A549 (cell line): Measurements from ENCODE around the gene RIPK4. TPM values are rescaled to one million over a fixed set of nuclear protein-coding genes. Genes with fewer than 3 reads are reported as not detected.
A peak's percentile ranks its signal among the peaks of the same experiment; 100 is the strongest.

Experiments used
- ATAC-seq, 2 experiments: fragments of 200-7000 bp in 1 of 2; fragments of >200 bp in 1 of 2; cut with Nextera tagmentation in 1 of 2; cut with Tn5 transposase in 1 of 2; 3 replicates each; pipeline versions ENCODE4 v1.8.0 to v1.9.1; 2018 to 2020; ENCODE audit warnings: mild to moderate bottlenecking in 1 of 2, moderate library complexity in 1 of 2
- CTCF ChIA-PET: fragments of 300-600 bp; sonication (Branson Sonifier 250); formaldehyde crosslinking; extraction: SDS; loops from one replicate; lab custom pipeline; 2021; ENCODE audit warnings: antibody characterized with exemption, inconsistent platforms; lab: Yijun Ruan, JAX
- POLR2A ChIA-PET: fragments of 350-600 bp; formaldehyde crosslinking; extraction: SDS; loops from one replicate; lab custom pipeline; 2021; ENCODE audit warnings: antibody characterized with exemption, inconsistent platforms; lab: Yijun Ruan, JAX
- DNase-seq, 2 experiments: peaks; one replicate each; pipeline versions ENCODE4 v3.0.0 to v3.0.0-alpha.2; 2011 to 2016; ENCODE audit warnings: low read depth in 1 of 2, low spot score in 1 of 2
- FAIRE-seq: peaks from 2 replicates; lab custom pipeline; 2011; peaks lifted over from hg19 to GRCh38; lab: Jason Lieb, UNC
- H3K27ac ChIP-seq, 2 experiments: fragments of >200 bp; sonication (Bioruptor Twin); formaldehyde crosslinking; 3 replicates each; pipeline ENCODE4 v1.5.1; 2016 to 2017
- H3K4me1 ChIP-seq: fragments of >200 bp; sonication (Bioruptor Twin); formaldehyde crosslinking; 3 replicates; pipeline ENCODE4 v1.6.1; 2016
- H3K4me2 ChIP-seq: fragments of >200 bp; sonication (Bioruptor Twin); formaldehyde crosslinking; 3 replicates; pipeline ENCODE4 v1.6.1; 2016
- H3K4me3 ChIP-seq: fragments of >200 bp; sonication (Bioruptor Twin); formaldehyde crosslinking; 3 replicates; pipeline ENCODE4 v1.5.1; 2016
- H3K9me3 ChIP-seq: fragments of >200 bp; sonication (Bioruptor Twin); formaldehyde crosslinking; 3 replicates; pipeline ENCODE4 v1.6.1; 2016
- ATOH8 ChIP-seq: fragments of 250-450 bp; sonication (Bioruptor Pico); IDR thresholded peaks from 2 replicates; pipeline ENCODE4 v1.5.0; 2020; ENCODE audit warnings: low read depth, mild to moderate bottlenecking, moderate library complexity
- BHLHE40 ChIP-seq: IDR thresholded peaks from 2 replicates; pipeline ENCODE4 v1.6.1; 2012; ENCODE audit warnings: low read depth, low read length, inconsistent platforms
- CBX2 ChIP-seq: fragments of 200-600 bp; sonication (generic); IDR thresholded peaks from 2 replicates; pipeline ENCODE4 v1.6.1; 2016; ENCODE audit warnings: low read depth, mild to moderate bottlenecking, borderline replicate concordance
- CEBPB ChIP-seq, 2 experiments: fragments of >200 bp in 1 of 2; sonication (Bioruptor Twin) in 1 of 2; formaldehyde crosslinking in 1 of 2; IDR thresholded peaks; 2 replicates each; pipeline ENCODE4 v1.6.1; 2012 to 2016
- CHD2 ChIP-seq: fragments of 150-350 bp; IDR thresholded peaks from 2 replicates; pipeline ENCODE4 v1.6.1; 2014; ENCODE audit warnings: low read length; ENCODE audit not compliant: partially characterized antibody
- EP300 ChIP-seq, 2 experiments: fragments of >200 bp; sonication (Bioruptor Twin); formaldehyde crosslinking; IDR thresholded peaks; 2 replicates in 1 of 2; 3 replicates in 1 of 2; pipeline ENCODE4 v1.6.1; 2016 to 2017
- ESRRA ChIP-seq: fragments of 150-350 bp; IDR thresholded peaks from 2 replicates; pipeline ENCODE4 v1.6.1; 2014; ENCODE audit warnings: mild to moderate bottlenecking, low read length, borderline replicate concordance
- FOSL2 ChIP-seq, 2 experiments: fragments of 450-650 bp in 1 of 2; fragments of >200 bp in 1 of 2; sonication (Bioruptor Twin) in 1 of 2; formaldehyde crosslinking; IDR thresholded peaks; 2 replicates each; pipeline versions ENCODE4 v1.5.0 to v1.6.1; 2016 to 2020; ENCODE audit warnings: mild to moderate bottlenecking in 1 of 2, moderate library complexity in 1 of 2
- FOXS1 ChIP-seq: fragments of 250-450 bp; sonication (Bioruptor Pico); IDR thresholded peaks from 2 replicates; pipeline ENCODE4 v1.5.0; 2020; ENCODE audit warnings: mild to moderate bottlenecking, moderate library complexity
- HOXB13 ChIP-seq: fragments of 250-450 bp; sonication (Bioruptor Pico); IDR thresholded peaks from 2 replicates; pipeline ENCODE4 v1.5.0; 2020; ENCODE audit warnings: low read depth, mild to moderate bottlenecking, moderate library complexity
- HOXB5 ChIP-seq: fragments of 250-450 bp; sonication (Bioruptor Pico); IDR thresholded peaks from 2 replicates; pipeline ENCODE4 v1.5.0; 2020; ENCODE audit warnings: mild to moderate bottlenecking, moderate library complexity
- KDM1A ChIP-seq: fragments of 200-600 bp; sonication (generic); IDR thresholded peaks from 2 replicates; pipeline ENCODE4 v1.6.1; 2016; ENCODE audit warnings: low read depth, mild to moderate bottlenecking
- MAZ ChIP-seq: fragments of 150-350 bp; IDR thresholded peaks from 2 replicates; pipeline ENCODE4 v1.6.1; 2014; ENCODE audit warnings: antibody characterized with exemption, low read depth, low read length, borderline replicate concordance
- MYC ChIP-seq: IDR thresholded peaks from 2 replicates; pipeline ENCODE4 v1.6.1; 2012; ENCODE audit warnings: mild to moderate bottlenecking, inconsistent platforms, low read length, improper control_type of control experiment, borderline replicate concordance
- POLR2AphosphoS2 ChIP-seq: conservative IDR thresholded peaks from 2 replicates; pipeline ENCODE4 v1.6.1; 2012; ENCODE audit warnings: low read length, improper control_type of control experiment, inconsistent platforms
- TP53 ChIP-seq: fragments of 250-450 bp; sonication (Bioruptor Pico); IDR thresholded peaks from 2 replicates; pipeline ENCODE4 v1.5.0; 2021; ENCODE audit warnings: mild to moderate bottlenecking, moderate library complexity
- WGBS: methylation state at CpG from one replicate; pipeline ENCODE4 v1.1.6; 2017; ENCODE audit errors: missing lambda C conversion rate; 5-methylcytosine and 5-hydroxymethylcytosine counted together
- polyA plus RNA-seq, 4 experiments: library from polyadenylated mRNA; depleted of rRNA in 3 of 4; stranded (reverse); fragments of >200 nt; fragmentation: RNase III in 1 of 4; extraction: RNeasy Plus Mini Kit Qiagen cat#74134 plus additional on column Dnase treatment in 1 of 4; gene quantifications; 2 replicates in 3 of 4; 3 replicates in 1 of 4; pipeline ENCODE4 v1.2.3, GENCODE V29; 2011 to 2017
- TF ChIP-seq, protein P1 (sequence below): fragments of 150-350 bp; IDR thresholded peaks from 2 replicates; pipeline ENCODE4 v1.6.1; 2014; ENCODE audit warnings: low read depth, mild to moderate bottlenecking, low read length
- TF ChIP-seq, protein P2 (sequence below): fragments of 450-650 bp; IDR thresholded peaks from 2 replicates; pipeline ENCODE4 v1.6.1; 2014; ENCODE audit warnings: antibody characterized with exemption

RIPK4 gene
- polyA plus RNA-seq, 2 of the 4 experiments (the other 2 are of a cell fraction): 3.0 to 5.7 TPM

DNA sequence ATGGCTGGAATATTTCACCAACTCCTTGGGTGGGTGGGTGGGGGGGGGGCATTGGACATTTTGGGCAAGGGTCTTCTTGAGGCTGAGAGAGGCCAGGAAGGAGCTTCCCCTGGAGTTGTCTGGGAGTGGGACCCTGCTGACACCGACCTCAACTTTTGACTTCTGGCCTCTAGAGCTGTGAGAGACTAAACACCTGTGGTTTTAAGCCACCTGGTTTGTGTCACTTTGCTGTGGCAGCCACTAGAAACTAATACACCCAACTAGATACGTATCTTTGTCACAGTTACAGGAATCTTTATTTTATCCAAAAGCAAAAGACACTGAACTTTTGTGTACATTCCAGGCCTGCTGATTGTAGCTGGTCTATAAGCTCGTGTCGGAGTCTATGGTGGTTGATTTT lies 9.9 kb upstream of the RIPK4 start:
- ChIA-PET CTCF (interaction anchor here (0.8 to 6.1 kb wide), 10 partner anchors 8 to 528 kb away, joined by 3 to 189 read pairs (median 7); no protein-coding TSS in a partner anchor), POLR2A (no interaction called here)
- ATAC-seq (no peak), DNase-seq (no peak), FAIRE-seq (no peak)
- H3K4me3 ChIP-seq: no peak overlapping the region
- 84% methylated on average over 4 of the region's 4 CpGs for WGBS
- H3K9me3 ChIP-seq: no peaks in the 10 kb centered on the region
- H3K4me1 ChIP-seq: peaks cover 12% of the 10 kb centered on the region
- peak overlapping the region in 1 of 2 experiments; percentile 0; a peak in 2 of 6 replicates for H3K27ac ChIP-seq
- TF ChIP-seq, protein P1, sequence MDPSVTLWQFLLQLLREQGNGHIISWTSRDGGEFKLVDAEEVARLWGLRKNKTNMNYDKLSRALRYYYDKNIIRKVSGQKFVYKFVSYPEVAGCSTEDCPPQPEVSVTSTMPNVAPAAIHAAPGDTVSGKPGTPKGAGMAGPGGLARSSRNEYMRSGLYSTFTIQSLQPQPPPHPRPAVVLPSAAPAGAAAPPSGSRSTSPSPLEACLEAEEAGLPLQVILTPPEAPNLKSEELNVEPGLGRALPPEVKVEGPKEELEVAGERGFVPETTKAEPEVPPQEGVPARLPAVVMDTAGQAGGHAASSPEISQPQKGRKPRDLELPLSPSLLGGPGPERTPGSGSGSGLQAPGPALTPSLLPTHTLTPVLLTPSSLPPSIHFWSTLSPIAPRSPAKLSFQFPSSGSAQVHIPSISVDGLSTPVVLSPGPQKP: no peak
- TF ChIP-seq EP300 (IDR thresholded peaks at IDR 0.05) (no peak), BHLHE40 (no peak), KDM1A (no peak), ESRRA (no peak), TP53 (no peak), POLR2AphosphoS2 (no peak), MAZ (no peak), CEBPB (IDR thresholded peaks at IDR 0.05) (no peak), HOXB13 (CRISPR knock-in tag) (no peak)
- H3K4me2 ChIP-seq: no peak overlapping the region

DNA sequence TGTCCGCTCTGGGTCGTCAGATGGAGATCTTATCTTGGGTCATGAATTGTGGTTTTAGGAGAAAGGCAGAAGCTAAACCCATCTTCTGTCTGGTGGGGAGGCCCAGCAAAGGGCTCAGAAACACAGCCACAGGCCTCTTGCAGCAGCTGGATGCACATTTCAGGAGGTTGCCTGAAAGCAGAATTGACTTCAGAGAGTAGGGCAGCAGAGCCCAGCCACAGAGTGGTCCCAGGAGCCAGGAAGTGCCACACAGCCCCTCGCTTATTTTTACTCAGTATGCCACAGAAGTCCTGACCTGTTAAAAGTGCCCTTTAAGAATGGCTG lies 8.3 kb upstream of the RIPK4 start:
- FAIRE-seq: no peak
- CTCF ChIA-PET: interaction anchor here (1.0 to 6.1 kb wide), 4 partner anchors 42 to 163 kb away, joined by 4 to 189 read pairs (median 8); no protein-coding TSS in a partner anchor
- ATAC-seq: no peak
- no peak overlapping the region for H3K4me2 ChIP-seq
- H3K27ac ChIP-seq: peak overlapping the region in 1 of 2 experiments; percentile 26; a peak in 1 of 6 replicates
- no peak overlapping the region for H3K4me3 ChIP-seq
- DNase-seq: no peak
- TF ChIP-seq FOSL2 (IDR thresholded peaks at IDR 0.05) (no peak), FOSL2 (CRISPR knock-in tag; IDR thresholded peaks at IDR 0.05) (no peak), HOXB5 (CRISPR knock-in tag) (no peak), MYC (no peak), ESRRA (no peak)
- TF ChIP-seq, all 56 proteins: peak for 0
- WGBS: 79% methylated on average over 2 of the region's 3 CpGs
- POLR2A ChIA-PET: interaction anchor here (1.5 kb wide), 1 partner anchor 97 kb away, joined by 5 read pairs; no protein-coding TSS in a partner anchor
- Histone ChIP-seq H3K4me1 (peaks cover 12% of the 10 kb centered on the region), H3K9me3 (no peaks in the 10 kb centered on the region)

- Histone ChIP-seq H3K27ac (peak overlapping the region in 1 of 2 experiments; percentile 26; a peak in 1 of 6 replicates), H3K9me3 (no peaks in the 10 kb centered on the region), H3K4me2 (no peak overlapping the region), H3K4me3 (no peak overlapping the region), H3K4me1 (peaks cover 13% of the 10 kb centered on the region)
- ChIA-PET CTCF (interaction anchor here (1.4 to 6.1 kb wide), 4 partner anchors 9 to 162 kb away, joined by 3 to 189 read pairs (median 8); no protein-coding TSS in a partner anchor), POLR2A (interaction anchor here (1.5 kb wide), 1 partner anchor 96 kb away, joined by 5 read pairs; no protein-coding TSS in a partner anchor)
- WGBS: 88% methylated on average over 10 of the region's 10 CpGs
- ATAC-seq (no peak), FAIRE-seq (no peak)
- TF ChIP-seq CBX2 (no peak), ATOH8 (CRISPR knock-in tag) (no peak), CHD2 (no peak), BHLHE40 (no peak), FOXS1 (CRISPR knock-in tag) (no peak)
- TF ChIP-seq, protein P2, sequence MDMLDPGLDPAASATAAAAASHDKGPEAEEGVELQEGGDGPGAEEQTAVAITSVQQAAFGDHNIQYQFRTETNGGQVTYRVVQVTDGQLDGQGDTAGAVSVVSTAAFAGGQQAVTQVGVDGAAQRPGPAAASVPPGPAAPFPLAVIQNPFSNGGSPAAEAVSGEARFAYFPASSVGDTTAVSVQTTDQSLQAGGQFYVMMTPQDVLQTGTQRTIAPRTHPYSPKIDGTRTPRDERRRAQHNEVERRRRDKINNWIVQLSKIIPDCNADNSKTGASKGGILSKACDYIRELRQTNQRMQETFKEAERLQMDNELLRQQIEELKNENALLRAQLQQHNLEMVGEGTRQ: no peak
- TF ChIP-seq, all 56 proteins: peak for 0
- no peak for DNase-seq
Measured at GRCh38 chr21:41774467-41775148, 7.8 kb upstream of the RIPK4 start.
